AG09309 (cell line): ENCODE data around the gene CARD11.

Experiments
- DNase-seq: peaks from one replicate; pipeline ENCODE4 v3.0.0-alpha.2; 2010; ENCODE audit warnings: low read depth
- H3K4me3 ChIP-seq: 2 replicates; pipeline ENCODE4 v1.5.1; 2011; ENCODE audit warnings: mild to moderate bottlenecking, low read depth, low read length, moderate library complexity; ENCODE audit not compliant: control insufficient read depth
- CTCF ChIP-seq: IDR thresholded peaks from 2 replicates; pipeline ENCODE4 v1.5.1; 2011; ENCODE audit warnings: mild to moderate bottlenecking, low read depth, low read length, inconsistent platforms; ENCODE audit not compliant: insufficient read depth, control insufficient read depth; ENCODE audit errors: missing control alignments

The CARD11 gene

GRCh38 chr7:2953588-2954407 lies 89.9 kb downstream of the CARD11 start:
- no peak for TF ChIP-seq CTCF
- no peak for DNase-seq
- no peak overlapping the region for H3K4me3 ChIP-seq

GRCh38 chr7:2953099-2953498 lies 90.6 kb downstream of the CARD11 start:
- H3K4me3 ChIP-seq, result no peak overlapping the region
- no peak for TF ChIP-seq CTCF
- no peak for DNase-seq

GRCh38 chr7:2952316-2952715 lies 91.4 kb downstream of the CARD11 start:
- DNase-seq, result no peak
- no peak for TF ChIP-seq CTCF
- no peak overlapping the region for H3K4me3 ChIP-seq

GRCh38 chr7:2950578-2950977 lies 93.1 kb downstream of the CARD11 start:
- no peak for DNase-seq
- TF ChIP-seq CTCF, result no peak
- H3K4me3 ChIP-seq, result no peak overlapping the region

GRCh38 chr7:2948749-2949148 lies 94.9 kb downstream of the CARD11 start:
- no peak overlapping the region for H3K4me3 ChIP-seq
- TF ChIP-seq CTCF, result no peak
- no peak for DNase-seq

GRCh38 chr7:2947058-2947780 lies 96.4 kb downstream of the CARD11 start:
- DNase-seq, result no peak
- no peak for TF ChIP-seq CTCF
- H3K4me3 ChIP-seq, result no peak overlapping the region
